HG02970 (cell line): ENCODE measurements around the gene CFAP299.
A peak's percentile ranks its signal among the peaks of the same experiment; 100 is the strongest.

ENCODE experiments used
- ATAC-seq: cut with Tn5 transposase; IDR thresholded peaks from one replicate; pipeline ENCODE4 v1.9.1; 2021; ENCODE audit warnings: mild to moderate bottlenecking, moderate library complexity, moderate number of reproducible peaks; ENCODE audit not compliant: unreplicated experiment, low FRiP score

CFAP299 gene

DNA sequence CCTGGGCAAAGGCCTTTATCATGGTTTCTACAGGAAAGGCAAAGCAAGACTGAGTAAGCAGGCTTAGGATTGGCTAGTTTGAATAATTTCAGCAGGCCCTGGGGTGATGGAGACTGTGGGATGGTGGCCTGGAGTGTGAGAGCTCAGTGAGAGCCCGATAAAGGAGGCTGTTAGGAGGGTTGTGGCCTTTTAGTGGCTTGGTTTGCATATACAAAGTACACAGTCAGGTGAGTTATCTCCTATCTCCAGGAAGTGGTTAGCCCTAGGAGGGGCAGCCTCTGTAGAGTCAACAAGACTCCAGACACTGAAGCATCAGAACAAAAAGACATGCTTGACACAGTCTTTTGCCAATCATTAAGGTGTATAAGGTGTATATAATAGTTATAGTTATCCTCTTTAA is 157.2 kb downstream of the CFAP299 start:
- ATAC-seq: no peak

DNA sequence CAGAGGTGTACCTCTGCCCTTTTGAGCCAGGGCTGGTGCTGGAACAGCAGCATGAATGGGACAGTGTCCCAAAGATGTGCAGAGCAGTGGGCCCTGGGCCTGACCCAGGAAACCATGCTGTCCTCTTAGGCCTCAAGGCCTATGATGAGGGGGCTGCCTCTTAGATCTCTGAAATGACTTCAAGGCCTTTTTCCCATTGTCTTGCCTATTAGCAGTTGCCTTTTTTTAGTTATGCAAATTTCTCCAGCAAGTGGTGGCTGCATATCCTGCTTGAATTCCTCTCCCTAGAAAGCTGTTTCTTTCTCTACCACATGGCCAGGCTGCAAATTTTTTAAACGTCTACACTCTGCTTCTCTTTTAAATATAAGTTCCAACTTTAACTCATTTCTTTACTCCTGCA is 160.3 kb downstream of the CFAP299 start:
- ATAC-seq: no peak

DNA sequence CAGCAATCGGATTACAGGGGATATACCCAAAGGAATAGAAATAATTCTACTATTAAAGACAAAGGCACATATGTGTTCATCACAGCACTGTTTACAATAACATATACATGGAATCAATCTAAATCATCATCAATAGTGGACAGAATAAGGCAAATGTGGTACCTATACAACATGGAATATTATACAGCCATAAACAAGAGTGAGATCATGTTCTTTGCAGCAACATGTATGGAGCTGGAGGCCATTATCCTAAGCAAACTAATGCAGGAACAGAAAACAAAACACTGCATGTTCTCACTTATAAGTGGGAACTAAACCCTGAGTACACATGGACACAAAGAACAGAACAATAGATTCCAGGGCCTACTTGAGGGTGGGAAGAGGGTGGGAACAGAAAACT is 163.2 kb downstream of the CFAP299 start:
- no peak for ATAC-seq

DNA sequence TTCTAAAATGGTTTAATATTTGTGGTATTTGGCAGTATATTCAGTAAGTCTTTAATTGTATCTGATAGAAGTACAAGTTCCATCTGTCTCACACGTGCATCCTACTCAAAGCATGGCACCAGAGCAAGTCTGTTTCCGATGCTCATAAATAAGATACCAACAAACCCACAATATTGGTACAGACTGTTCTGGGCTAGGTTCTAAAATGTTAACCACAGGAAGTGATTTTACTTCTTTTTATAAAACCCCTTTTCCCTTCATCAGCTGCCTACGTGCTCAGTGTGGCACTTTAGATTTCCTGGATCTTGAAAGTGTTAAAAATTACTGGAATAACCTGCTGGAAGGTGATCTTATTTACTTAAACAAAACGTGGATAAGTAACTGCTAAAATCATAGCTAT is 165.1 kb downstream of the CFAP299 start:
- ATAC-seq: no peak

DNA sequence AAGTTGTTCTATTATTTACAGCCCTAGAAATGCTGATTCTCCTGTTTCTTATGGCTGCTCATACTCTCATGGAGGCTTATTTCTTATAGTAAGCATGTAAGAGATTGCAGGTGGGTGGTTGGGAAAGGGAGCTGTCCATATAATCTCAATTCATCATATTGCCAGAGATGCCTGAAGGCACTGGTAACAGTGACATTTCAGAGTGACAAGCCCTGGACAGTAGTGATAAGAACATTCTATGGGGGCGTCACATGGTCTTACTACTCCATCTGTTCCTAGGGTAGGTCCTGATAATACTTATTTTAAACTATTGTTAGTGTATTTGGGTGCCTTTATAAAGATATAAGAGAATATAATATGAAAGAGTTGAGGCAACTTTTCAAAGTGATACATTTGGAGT is 171.5 kb downstream of the CFAP299 start:
- ATAC-seq: no peak

DNA sequence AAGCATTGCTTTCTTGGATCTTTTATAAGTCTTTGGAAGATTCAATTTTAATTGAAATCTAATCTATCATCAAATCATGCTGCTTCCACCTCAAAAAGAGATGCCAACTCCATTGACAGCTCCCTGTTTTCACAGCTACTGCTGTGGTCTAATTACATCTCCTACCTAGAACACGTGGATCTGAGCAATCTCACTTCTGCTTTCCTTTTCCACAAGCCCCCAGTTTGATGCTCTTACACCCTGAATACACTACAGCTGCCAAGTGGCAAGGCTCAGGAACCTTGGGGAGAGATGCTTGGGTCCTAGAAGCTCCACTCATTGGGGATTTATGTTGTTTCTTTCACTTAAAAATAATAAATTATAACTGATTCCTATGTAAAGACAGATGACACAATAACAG is 172.0 kb downstream of the CFAP299 start:
- ATAC-seq: peak; percentile 62

DNA sequence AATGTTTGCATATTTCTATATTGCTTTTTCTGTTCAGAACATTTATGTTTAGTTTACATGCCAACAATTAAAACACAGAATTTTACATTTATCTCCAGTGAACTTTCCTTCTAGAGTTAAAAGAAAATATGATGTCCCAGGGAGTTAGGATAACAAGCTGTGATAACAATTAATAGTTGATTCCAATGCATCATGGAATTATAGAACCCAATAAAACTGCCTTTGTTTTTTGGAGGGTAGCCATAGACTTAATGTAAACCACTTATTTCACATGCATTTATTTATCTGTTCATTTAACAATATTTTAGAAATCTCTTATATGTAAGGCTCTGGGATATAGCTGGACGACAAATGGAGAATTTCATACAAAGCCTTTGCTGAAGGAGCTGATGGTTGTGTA is 180.0 kb downstream of the CFAP299 start:
- no peak for ATAC-seq

DNA sequence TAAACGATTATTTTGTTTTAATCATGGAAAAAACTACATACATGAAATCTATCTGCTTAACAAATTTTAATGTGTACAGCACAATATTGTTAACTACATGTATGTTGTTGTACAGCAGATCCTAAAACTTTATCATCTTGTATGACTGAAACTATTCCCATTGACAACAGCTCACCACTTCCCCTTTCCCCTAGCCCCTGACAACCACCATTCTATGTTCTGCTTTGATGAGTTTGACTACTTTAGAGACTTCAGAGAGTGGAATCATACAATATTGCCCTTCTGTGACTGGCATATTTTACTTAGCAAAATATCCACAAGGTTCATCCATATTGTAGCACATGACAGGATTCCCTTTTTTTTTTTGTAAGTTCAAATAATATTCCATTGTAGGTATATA is 185.9 kb downstream of the CFAP299 start:
- no peak for ATAC-seq

DNA sequence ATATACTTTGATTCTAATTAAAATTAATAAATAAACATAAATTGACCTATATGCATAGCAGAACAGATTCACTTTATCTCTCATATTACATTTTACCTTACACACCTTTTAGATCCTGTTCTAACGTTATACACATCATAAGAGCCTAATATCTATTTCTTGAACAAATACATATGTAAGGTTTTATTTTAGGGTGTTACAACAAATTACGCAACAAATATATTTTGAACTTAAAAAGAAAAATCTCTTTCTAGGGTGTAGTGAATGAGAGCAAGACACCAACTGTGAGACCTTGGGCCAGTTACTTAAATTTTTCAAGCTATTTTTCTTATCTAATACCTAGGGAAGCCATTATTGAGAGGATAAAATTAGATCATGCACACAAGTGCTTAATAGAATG is 191.2 kb downstream of the CFAP299 start:
- ATAC-seq: no peak

DNA sequence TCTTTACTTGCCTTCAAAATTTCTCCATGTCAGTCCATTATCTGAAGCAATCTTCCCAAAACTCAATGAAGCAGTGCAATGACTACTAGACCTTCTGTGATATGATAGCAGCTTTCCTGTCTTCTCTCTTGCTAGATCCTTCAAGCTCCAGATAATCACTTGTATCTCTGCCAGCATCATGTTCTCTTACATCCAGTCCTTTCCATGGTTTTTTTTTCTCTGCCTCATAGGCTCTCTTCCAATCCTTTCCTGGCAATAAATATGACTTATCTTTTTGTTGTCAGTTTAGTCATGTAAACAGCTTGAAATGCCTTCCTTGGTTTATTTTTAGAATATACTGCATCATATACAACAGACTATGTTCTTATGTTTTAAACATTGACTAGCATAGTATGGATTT is 193.5 kb downstream of the CFAP299 start:
- ATAC-seq: no peak

DNA sequence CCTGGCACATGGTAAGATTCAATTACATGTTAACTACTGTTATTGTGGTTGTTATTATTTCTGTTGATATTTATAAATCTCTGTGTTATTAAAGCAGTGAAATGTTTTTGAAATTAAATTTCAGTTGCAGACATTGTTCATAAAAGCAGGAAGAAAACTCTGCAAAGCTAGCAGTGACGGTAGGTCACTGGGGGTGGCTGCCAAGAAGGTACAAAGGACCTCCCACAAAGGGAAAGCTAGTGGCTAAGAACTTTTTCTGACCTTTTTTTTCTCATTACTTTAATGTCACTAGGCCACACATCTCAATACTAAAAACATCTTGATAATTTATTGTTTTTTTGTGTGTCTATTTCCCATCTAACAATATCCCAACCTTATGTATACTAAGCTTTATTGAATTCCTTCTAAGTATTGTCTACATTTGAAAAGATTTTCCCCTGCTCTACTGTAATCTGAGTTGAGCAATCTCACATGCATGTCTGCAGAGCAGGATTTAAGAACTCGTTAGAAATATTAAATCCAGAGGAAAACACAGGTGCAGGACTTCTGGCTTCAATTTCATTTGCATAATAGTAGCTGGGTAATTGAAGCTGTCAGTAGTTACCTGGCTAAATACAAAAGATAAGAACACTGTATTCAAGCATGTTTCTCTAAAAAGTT is 197.3 kb downstream of the CFAP299 start:
- ATAC-seq: no peak

DNA sequence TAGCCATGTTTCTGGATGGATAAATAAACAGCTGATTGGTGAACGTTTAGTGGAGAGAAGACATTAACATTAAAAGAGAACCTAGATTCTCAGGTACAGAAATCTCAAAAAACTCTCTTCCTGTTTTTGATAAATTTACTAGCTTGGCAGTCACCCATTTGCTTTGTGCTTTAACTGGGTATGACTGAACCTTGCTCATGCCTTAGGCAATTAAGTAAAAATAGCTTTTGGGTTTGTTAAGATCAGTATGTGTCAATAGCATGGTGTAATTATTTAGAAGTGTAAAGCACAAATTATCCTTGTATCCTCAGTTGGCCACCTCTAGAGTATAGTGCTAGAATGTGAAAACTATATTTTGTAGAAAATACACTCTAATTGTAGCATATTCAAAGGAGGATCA is 200.0 kb downstream of the CFAP299 start:
- ATAC-seq: no peak

DNA sequence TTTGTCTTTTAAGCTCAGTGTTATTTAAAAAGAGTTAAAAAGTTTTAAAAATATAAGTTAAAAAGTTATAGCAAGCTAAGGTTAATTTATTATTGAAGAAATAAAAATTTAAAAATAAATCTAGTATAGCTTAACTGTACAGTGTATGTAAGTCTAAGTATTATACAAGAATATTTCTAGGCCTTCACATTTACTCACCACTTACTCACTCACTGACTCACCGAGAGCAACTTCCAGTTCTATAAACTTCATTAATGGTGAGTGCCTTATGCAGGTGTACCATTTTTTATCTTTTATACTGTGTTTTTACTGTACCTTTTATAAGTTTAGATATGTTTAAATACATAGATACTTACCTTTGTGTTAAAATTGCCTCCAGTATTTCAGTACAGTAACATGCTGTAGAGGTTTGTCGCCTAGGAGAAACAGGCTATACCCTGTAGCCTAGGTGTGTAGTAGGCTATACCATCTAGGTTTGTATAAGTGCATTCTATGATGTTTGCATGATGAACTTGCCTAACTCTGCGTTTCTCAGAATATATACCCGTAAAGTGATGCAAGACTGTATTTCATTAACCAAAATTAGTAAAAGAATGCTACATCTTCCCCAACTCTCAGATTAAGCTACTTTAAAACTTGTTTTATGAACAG is 202.9 kb downstream of the CFAP299 start:
- ATAC-seq: no peak

DNA sequence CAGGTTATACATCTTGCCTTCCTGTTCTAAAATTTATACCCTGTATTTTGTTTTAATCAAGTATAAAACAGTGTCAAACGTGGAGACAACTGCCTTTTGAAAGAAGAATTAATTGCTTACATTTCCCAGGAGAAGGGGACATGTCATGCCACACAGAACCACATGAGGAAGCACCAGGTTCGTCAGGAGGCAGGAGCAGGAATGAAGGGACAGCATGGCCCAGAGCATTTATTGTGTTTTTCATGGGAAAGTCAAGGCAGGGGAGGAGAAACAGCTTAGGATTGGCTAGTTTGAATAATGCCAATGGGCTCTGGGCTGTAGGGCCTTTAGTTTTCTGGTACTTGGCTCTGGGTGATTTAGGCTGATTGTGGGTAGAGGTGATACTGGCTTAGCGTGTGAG is 203.7 kb downstream of the CFAP299 start:
- no peak for ATAC-seq

DNA sequence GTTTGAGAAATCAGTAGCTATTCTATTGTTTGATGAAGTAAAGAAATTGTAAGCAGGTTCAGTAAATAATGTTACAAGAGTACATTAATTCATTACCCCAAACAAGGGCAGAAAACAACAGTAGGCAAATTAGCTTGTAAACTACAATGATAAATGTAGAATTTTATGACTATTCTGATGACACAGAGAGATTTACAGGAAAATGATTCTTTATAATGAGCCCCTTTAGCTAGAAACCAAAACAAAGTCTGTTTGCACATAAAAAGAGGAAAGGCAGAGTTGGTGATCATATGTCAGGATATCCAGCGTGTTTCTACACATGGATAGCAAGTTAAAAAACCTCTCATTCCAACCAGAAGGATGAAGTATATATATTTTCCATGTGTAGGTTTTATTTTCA is 204.8 kb downstream of the CFAP299 start:
- peak; percentile 19 for ATAC-seq

DNA sequence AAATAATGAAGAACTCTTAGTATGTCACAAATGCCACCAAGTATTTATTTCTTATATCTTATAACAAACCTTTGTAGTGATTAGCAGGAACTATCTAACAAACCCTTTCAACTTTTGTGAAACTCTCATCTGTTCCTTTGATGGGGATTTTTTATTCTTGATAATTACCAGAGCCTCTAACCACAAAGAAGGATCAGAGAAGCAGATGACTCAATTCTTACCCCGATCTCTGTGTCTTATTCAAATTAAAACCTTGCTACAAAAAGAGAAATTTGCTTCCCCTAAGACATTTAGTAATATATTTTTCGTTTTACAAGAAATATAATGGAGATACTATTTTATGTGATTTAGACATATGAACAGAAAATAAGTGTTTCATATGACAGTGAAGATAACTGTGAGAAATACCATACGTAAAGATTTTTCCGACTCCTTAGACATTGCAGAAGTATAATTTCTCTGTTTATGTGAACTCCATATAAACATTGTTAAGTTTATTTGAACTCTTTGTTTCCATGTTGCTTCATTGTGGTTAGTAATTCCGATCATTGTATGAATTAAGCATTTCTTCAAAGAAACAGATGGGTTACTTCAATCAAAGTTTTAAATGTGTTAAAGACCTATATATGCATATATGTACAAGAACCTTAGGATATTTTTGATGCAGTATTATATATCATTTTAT is 205.4 kb downstream of the CFAP299 start:
- peak; percentile 92 for ATAC-seq

DNA sequence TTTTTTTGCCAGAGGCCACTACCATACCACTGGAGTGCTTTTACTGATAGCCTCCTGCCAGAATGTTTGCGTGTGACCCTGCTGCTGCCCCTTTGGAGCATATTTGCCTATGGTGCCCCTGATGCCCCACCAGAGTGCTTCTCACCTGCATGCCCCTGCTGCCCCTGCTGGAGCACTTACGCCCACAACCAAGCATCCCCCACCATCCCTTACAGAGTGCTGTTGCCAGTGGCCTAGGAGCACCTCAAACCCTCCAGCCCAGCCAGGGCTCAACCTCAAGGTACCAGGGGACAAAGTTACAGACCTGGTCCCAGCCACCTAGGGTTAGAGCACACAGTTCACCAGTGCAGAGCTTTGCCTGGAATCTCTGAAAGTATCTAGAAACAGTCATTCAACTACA is 207.2 kb downstream of the CFAP299 start:
- no peak for ATAC-seq

DNA sequence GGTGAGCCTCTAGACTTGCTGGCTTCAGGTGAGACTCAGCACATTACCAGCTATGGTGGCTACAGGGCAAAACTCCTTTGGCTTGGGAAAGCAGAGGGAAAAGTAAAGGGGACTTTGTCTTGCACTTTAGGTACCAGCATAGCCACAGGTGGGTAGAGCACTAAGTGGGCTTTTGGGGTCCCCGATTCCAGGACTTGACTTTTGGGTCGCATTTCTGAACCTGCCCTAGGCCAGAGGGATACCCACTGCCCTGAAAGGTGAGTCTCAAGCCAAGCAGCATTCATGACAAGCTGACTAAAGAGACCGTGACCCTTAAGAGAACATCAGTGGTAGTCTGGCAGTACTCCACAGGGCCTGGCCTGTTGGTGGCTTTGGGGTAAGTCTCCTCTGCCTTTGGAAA is 224.8 kb downstream of the CFAP299 start:
- ATAC-seq: no peak

DNA sequence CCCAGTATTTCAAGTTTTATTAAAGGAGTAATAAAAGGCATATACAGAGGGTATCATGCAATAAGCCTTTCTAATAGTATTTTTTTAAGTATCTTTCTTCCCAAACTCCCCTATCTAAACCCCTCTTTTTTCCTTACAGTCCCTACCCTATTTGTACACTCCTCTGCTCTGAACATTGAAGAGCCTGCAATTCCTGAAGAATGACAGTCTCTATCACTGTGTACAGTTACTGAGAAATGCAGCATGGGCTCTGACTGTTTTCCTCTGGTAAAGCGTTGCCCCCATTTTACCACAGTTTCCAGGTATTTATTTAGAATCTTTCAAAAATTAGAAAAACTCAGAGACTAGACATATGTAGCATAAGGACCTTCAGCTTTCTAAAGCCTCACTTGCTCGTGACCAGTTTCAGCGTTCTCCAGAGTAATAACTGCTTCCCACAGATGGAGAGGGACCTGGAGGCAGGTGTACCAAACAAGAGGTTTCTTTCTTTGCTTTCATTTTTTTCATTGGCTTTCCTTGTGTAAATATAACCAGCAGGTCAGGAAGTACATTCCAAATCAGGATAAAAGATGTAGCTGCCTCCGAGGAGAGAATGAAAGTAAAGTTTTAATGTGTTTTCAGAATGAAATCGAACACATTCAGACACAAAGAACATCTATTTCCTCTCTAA is 230.8 kb downstream of the CFAP299 start:
- no peak for ATAC-seq

DNA sequence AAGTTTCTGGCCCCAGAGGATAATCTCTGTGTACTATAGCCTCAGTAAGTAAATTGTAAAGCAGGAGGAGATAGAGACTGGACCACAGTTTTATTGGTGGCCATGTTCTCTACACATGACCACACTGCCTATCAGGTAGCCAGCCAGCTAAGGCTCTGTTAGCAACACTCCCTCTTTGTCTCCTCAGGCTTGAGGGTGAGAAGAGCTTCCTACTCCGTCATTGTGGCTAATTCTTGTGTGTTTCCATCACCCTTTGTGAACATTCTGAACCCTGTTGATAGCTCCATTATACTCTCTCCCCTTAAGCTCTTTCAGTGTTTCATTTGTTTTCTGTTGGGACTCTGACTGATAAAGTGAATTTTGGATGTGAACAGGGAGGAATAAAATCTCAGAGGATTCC is 233.4 kb downstream of the CFAP299 start:
- ATAC-seq: no peak

DNA sequence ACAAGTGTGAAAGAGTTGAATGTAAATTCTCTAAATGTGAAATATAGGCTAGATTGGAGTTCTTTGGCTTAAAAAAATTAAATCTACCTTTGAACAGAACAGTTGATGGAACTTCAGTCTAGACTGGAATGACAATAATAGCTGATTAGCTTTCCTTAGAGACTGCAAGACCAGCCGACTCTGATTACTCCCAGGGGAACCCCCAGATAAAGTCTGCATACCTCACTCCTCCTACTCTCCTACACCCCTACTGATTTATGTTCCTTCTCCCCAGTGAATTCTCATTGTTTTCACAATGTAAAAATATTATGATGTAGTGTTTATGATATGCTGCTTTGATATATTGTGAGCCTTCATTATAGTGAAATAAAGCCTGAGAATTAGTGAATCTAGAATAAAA is 241.3 kb downstream of the CFAP299 start:
- no peak for ATAC-seq
